HUES64 (cell line): Measurements from ENCODE around the gene GXYLT2.

Experiments
- H3K27ac ChIP-seq: 2 replicates; pipeline ENCODE4 v1.7.0; 2013; ENCODE audit warnings: low read depth, low read length, inconsistent platforms
- H3K27me3 ChIP-seq: 2 replicates; pipeline ENCODE4 v1.6.1; 2013; ENCODE audit warnings: mild to moderate bottlenecking, low read length; ENCODE audit not compliant: insufficient read depth
- H3K36me3 ChIP-seq: 2 replicates; pipeline ENCODE4 v1.6.1; 2013; ENCODE audit warnings: mild to moderate bottlenecking, low read length; ENCODE audit not compliant: insufficient read depth
- H3K4me1 ChIP-seq: 2 replicates; pipeline ENCODE4 v1.6.1; 2013; ENCODE audit warnings: mild to moderate bottlenecking, low read length, moderate library complexity; ENCODE audit not compliant: insufficient read depth
- H3K4me3 ChIP-seq: 2 replicates; pipeline ENCODE4 v1.5.1; 2013; ENCODE audit warnings: mild to moderate bottlenecking, low read length, moderate library complexity
- H3K9ac ChIP-seq: 2 replicates; pipeline ENCODE4 v1.6.1; 2013; ENCODE audit warnings: mild to moderate bottlenecking, low read depth, low read length
- H3K9me3 ChIP-seq: 2 replicates; pipeline ENCODE4 v1.6.1; 2013; ENCODE audit warnings: low read depth, low read length; ENCODE audit not compliant: insufficient read depth
- WGBS: fragments of 150-250, 120-280 bp; methylation state at CpG from one replicate; pipeline ENCODE4 v1.1.7; 2013; ENCODE audit warnings: missing lambda C conversion rate; 5-methylcytosine and 5-hydroxymethylcytosine counted together

GXYLT2 gene

DNA sequence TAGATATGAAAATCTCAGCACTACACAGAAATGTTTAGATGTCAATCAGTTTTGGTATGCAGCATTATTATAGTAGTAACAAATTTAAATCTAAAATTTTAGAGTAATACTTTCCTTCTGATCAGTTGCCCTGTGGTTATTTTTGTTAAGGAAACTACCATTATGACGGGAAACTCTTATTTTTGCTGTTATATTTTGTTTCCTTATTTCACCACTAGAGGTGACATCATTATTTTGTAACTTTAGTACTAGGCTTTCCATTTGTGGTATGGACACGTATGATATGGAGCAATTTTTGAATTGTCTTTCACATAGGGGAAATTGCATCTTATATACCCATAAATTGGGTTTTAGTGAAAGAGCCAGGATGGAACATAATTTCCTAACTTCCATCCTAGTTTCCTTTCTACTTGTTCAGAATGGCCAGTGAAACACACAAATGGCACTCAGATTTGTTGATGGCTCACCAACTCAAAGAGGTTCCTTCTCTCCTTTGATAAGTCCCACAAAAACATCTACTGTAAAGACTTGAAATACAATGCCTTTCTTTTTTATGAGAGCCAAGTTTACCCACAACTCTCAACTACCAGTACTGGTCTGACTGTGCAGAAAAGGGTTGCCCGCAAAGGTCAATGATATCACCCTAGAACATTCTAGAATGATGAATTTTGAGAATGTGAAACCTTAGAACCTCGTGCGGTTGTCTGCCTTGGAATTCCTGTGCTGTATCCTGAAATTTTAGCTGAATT, 89.4 kb downstream of the GXYLT2 start:
- WGBS, result 95% methylated on average over 3 of the region's 5 CpGs

DNA sequence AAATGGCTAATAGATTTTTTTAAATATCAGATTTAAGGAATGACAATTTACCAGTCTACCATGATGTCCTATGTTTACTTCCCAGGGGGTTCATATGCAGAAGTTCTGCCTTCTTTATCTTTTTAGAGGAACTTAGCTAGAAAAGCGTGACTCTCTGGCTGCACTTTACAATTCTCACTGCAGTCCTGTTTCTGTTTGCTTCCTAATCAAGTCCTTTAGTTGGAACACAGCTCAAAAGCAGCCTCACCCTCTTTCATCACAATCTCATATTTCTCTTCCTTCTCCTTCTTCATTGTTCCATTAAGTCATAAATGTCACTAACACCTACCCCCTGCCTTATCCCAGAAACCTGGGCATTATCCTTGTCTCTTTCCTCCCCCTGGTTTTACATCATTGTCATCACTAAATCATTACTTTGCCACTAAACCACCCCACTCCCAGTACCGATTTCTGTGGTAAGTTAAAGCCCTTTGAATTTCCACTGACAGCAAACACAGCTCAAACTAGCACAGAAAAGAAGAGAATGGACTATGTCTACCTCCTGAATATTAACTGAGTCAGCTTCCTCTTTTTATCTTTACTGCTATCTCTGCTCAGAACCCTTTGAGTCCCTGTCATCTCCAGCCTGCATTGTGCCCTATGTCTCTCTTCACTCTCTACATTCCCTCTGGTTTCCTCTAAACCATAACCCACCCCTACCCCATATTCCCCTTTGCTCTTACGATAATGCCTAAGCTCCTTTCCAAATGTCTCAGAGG, 94.9 kb downstream of the GXYLT2 start:
- Histone ChIP-seq H3K4me3 (no peak overlapping the region), H3K27me3 (no peaks in the 10 kb centered on the region), H3K9me3 (peaks cover 14% of the 10 kb centered on the region), H3K27ac (no peak overlapping the region), H3K9ac (no peak overlapping the region), H3K36me3 (no peaks in the 10 kb centered on the region), H3K4me1 (no peaks in the 10 kb centered on the region)
- 93% methylated on average over 3 of the region's 3 CpGs for WGBS

More for the DNA sequence above, 89.4 kb downstream of the GXYLT2 start:
- Histone ChIP-seq H3K9me3 (no peaks in the 10 kb centered on the region), H3K27me3 (no peaks in the 10 kb centered on the region), H3K27ac (no peak overlapping the region), H3K4me1 (peaks cover 16% of the 10 kb centered on the region), H3K4me3 (no peak overlapping the region), H3K36me3 (no peaks in the 10 kb centered on the region), H3K9ac (no peak overlapping the region)

DNA sequence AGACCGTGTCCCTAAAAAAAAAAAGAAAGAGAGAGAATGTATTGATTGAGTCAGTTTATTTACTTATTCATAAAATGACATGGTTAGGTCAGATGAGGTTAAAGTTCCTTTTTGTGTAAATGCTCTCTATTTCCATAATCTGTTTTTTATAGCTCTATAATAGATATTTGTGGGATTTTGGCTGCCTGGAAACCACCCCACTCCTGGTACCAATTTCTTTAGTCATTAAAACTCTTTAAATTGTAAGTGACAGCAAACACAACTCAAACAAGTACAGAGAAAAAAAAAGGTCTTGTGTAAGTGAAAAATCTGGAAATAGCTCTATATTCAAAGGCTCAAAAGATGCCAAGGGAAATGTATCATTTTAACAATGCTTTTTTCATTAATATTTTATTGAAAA, 97.7 kb downstream of the GXYLT2 start:
- Histone ChIP-seq H3K27ac (no peak overlapping the region), H3K4me3 (no peak overlapping the region), H3K36me3 (no peaks in the 10 kb centered on the region), H3K4me1 (no peaks in the 10 kb centered on the region), H3K27me3 (no peaks in the 10 kb centered on the region), H3K9me3 (peaks cover 14% of the 10 kb centered on the region), H3K9ac (no peak overlapping the region)
- WGBS, result 100% methylated on average over 1 of the region's 1 CpG

DNA sequence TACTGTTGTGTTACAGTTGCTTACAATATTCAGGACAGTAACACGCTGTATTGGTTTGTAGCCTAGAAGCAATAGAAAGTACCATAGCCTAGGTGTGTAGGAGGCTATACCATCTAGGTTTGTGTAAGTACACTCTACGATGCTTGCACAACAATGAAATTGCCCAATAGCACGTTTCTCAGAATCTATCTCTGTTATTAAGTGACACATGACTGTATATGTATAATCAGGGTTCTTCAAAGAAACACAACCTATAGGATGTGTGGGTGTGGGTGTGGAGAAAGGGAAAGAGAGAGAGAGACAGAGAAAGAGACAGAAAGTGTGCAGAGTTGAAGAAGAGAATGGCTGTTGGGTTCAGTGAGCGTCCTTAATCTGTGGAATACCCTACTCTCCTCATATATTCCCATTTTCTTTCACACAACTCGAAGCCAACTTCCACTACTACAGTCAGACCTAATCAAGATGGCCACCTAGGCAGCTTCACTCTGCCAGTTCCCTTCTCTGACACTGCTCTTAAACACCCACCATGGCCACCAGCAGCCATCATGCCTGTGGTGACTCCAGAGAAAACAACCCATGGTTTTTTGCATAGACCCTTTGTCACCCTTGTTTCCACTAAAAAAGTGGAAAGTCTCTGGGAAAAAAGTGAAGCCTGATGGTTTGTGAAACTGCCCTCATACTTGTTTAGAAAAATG, 103.0 kb downstream of the GXYLT2 start:
- Histone ChIP-seq H3K27ac (no peak overlapping the region), H3K9me3 (peaks cover 7% of the 10 kb centered on the region; the same call in 1 of the 2 replicates), H3K4me1 (peaks cover 3% of the 10 kb centered on the region; the same call in 1 of the 2 replicates), H3K9ac (no peak overlapping the region), H3K36me3 (no peaks in the 10 kb centered on the region), H3K27me3 (no peaks in the 10 kb centered on the region), H3K4me3 (no peak overlapping the region)
- 91% methylated on average over 4 of the region's 5 CpGs for WGBS

DNA sequence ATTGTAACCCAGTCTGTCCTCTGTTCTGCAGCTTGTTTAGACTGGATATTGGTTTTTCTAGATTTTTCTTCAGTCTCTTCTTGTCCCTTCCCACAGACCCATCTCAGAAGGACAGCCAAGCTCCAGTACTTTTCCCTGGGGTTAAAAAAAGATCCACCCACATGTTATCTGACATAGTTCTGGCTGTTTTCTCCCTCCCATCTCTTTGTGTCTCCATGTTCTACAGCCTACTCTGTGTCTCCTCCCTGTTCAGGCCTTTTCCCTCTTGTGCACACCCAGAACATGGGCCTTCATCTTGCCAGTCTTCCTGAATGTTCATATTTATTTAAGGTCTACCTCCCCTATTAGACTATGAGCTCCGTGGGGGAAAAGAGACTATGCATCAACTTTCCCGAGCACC, 103.7 kb downstream of the GXYLT2 start:
- H3K36me3 ChIP-seq, result no peaks in the 10 kb centered on the region
- no peaks in the 10 kb centered on the region for H3K9me3 ChIP-seq
- H3K4me1 ChIP-seq, result peaks cover 3% of the 10 kb centered on the region; the same call in 1 of the 2 replicates
- no peak overlapping the region for H3K9ac ChIP-seq
- H3K27ac ChIP-seq, result no peak overlapping the region
- no peak overlapping the region for H3K4me3 ChIP-seq
- WGBS, result 95% methylated on average over 2 of the region's 2 CpGs
- no peaks in the 10 kb centered on the region for H3K27me3 ChIP-seq

DNA sequence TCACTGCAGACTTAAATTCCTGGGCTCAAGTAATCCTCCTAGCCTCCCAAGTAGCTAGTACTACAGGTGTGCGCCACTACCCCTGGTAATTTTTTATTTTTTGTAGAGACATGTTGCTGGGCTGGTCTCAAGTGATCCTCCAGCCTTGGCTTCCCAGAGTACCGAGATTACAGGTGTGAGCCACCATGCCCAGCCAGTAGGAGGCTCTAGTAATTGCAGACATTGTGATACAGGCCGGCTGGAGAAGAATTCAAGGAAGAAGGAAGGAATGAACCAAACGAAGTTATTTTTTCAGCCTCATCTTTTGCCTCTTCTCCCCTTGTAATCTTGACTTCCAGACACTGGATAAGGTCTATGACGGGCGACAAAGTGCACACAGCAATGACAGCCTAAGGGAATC, 105.5 kb downstream of the GXYLT2 start:
- no peak overlapping the region for H3K4me3 ChIP-seq
- H3K27me3 ChIP-seq, result no peaks in the 10 kb centered on the region
- H3K9me3 ChIP-seq, result no peaks in the 10 kb centered on the region
- peaks cover 8% of the 10 kb centered on the region for H3K4me1 ChIP-seq
- no peak overlapping the region for H3K27ac ChIP-seq
- H3K9ac ChIP-seq, result no peak overlapping the region
- 81% methylated on average over 6 of the region's 6 CpGs for WGBS
- peaks cover 5% of the 10 kb centered on the region for H3K36me3 ChIP-seq

DNA sequence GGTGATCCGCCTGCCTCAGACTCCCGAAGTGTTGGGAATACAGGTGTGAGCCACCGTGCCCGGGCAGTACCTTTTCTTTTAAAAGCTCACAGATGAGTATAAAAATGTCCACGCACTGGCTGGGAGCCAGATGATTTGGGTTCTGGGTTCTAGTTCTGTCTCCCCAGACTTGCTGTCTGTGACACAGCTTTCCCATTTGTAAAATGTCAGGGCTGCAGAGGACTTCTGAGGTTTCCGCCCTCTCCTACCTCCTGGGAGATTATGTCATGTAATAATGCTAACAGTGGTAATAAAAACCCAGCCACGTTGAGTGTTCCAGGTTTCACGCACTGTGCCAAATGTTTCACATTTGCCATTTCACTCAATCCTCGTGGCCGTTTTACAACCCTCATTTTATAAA, 107.5 kb downstream of the GXYLT2 start:
- no peak overlapping the region for H3K27ac ChIP-seq

DNA sequence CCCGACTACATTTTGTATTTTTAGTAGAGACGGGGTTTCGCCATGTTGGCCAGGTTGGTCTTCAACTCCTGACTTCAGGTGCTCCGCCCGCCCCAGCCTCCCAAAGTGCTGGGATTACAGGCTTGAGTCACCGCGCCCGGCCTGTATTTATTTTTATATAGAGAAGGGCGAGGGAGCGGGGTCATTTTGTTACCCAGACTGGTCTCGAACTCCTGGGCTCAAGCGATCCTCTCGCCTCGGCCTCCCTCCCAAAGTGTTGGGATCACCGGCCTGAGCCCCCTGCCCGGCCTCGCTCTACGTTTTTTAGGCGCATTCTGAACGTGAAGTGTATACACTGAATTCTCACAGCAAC, 108.3 kb downstream of the GXYLT2 start:
- H3K4me3 ChIP-seq, result peak overlapping the region; percentile 89
- H3K9ac ChIP-seq, result peak overlapping the region; percentile 94
- no peaks in the 10 kb centered on the region for H3K9me3 ChIP-seq
- peak overlapping the region; percentile 98 for H3K27ac ChIP-seq
- WGBS, result 83% methylated on average over 20 of the region's 20 CpGs
- peaks cover 32% of the 10 kb centered on the region for H3K36me3 ChIP-seq
- H3K4me1 ChIP-seq, result peaks cover 24% of the 10 kb centered on the region
- H3K27me3 ChIP-seq, result no peaks in the 10 kb centered on the region

More for the DNA sequence above, 107.5 kb downstream of the GXYLT2 start:
- H3K27me3 ChIP-seq, result no peaks in the 10 kb centered on the region
- H3K4me3 ChIP-seq, result no peak overlapping the region
- peaks cover 24% of the 10 kb centered on the region for H3K4me1 ChIP-seq
- WGBS, result 95% methylated on average over 10 of the region's 10 CpGs
- H3K9ac ChIP-seq, result no peak overlapping the region
- peaks cover 25% of the 10 kb centered on the region for H3K36me3 ChIP-seq
- no peaks in the 10 kb centered on the region for H3K9me3 ChIP-seq

DNA sequence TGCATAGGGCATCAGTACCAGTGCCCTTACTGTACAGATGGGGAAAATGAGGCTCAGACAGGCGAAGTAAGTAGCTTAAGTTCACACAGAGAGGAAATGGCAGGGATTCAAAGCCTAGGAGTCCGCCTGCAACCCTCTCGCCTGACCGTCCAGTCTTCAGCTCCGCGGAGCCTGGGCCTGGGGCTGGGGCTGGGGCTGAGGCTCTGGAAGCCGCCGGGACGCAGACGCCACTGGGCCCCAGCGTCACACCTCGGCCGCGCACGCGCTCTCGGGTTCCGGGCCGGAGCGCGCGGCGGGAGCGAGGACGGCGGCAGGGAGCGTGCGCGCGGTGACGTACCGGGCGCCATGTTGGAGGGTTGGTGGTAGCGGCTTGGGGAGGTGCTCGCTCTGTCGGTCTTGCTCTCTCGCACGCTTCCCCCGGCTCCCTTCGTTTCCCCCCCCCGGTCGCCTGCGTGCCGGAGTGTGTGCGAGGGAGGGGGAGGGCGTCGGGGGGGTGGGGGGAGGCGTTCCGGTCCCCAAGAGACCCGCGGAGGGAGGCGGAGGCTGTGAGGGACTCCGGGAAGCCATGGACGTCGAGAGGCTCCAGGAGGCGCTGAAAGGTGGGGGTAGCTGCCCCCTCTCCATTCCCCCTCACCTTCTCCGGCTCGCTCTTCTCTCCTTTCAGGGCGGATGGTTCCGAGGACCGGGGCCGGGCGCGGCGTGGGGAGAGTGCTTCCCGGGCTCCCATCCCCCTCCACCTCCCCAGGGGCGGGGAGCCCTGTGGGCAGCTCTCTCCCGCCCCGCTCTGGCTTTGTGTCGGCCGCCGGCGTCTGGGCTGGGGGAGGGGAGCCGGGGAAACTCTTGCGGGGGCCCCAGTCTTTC, 108.9 kb downstream of the GXYLT2 start, which contains the start of gene PPP4R2:
Gene PPP4R2 (plus strand): TSS at position 339 of the 861 bp plus-strand sequence. CDS start 227 bp downstream, at position 566.
- peaks cover 24% of the 10 kb centered on the region for H3K4me1 ChIP-seq
- H3K9me3 ChIP-seq, result no peaks in the 10 kb centered on the region
- peak within 1 kb of the TSS; percentile 89 for H3K4me3 ChIP-seq
- peak within 1 kb of the TSS; percentile 98 for H3K27ac ChIP-seq
- no peaks in the 10 kb centered on the region for H3K27me3 ChIP-seq
- WGBS, result 2% methylated on average over 51 of the region's 75 CpGs
- peak within 1 kb of the TSS; percentile 94 for H3K9ac ChIP-seq
- peaks cover 38% of the 10 kb centered on the region for H3K36me3 ChIP-seq

DNA sequence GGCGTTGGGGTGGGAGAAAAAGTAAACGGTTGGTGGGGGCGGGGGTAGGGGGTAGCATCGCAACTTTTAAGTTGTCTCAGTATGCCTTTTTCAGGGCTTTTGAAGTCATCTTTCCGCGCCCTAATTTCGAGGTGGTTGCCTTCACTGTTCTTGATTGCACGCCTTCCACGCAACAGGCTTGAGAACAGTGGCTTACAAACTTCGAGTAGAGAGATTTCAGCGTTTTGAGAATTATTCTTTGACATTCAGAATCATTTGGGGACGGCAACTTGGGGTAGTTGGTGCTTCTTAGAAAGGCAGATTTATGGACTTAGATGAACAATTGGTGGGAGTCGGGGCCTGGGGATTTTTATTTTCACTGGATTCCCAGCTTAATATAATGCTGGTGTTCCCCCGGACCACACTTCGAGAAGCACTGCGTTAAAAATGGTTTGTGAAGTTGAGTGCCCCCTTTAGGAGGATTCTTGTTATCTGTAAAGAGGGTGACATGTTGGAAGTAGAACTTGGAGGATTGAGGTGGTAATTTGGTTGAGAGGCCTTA, 109.6 kb downstream of the GXYLT2 start:
- WGBS, result under 1% methylated on average over 16 of the region's 16 CpGs
- peak overlapping the region; percentile 89 for H3K4me3 ChIP-seq
- H3K4me1 ChIP-seq, result peaks cover 24% of the 10 kb centered on the region

More for the DNA sequence above, 109.6 kb downstream of the GXYLT2 start:
- Histone ChIP-seq H3K9ac (peak overlapping the region; percentile 94), H3K27me3 (no peaks in the 10 kb centered on the region), H3K9me3 (no peaks in the 10 kb centered on the region), H3K36me3 (peaks cover 45% of the 10 kb centered on the region), H3K27ac (peak overlapping the region; percentile 98)
